ENCODE measurements around the gene DENND6B.

DNA sequence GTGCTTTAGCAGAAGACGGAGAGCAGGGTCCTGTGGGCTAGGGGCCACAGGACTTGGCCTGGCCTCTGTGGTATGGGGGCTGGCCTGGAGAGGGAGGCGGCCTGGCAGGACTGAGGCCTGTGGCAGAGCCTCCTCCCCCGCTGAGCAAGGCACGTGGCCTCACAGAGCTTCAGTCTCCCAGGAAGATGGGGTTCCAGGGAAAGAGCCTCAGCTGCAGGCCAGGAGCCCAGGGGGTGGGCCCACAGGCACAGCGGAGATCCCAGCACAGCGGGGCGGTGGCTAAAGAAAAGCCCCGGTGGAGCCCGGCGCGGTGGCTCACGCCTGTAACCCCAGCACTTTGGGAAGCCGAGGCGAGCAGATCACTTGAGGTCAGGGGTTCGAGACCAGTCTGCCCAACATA, 67.5 kb downstream of the DENND6B start:
- TF ChIP-seq, protein P1, sequence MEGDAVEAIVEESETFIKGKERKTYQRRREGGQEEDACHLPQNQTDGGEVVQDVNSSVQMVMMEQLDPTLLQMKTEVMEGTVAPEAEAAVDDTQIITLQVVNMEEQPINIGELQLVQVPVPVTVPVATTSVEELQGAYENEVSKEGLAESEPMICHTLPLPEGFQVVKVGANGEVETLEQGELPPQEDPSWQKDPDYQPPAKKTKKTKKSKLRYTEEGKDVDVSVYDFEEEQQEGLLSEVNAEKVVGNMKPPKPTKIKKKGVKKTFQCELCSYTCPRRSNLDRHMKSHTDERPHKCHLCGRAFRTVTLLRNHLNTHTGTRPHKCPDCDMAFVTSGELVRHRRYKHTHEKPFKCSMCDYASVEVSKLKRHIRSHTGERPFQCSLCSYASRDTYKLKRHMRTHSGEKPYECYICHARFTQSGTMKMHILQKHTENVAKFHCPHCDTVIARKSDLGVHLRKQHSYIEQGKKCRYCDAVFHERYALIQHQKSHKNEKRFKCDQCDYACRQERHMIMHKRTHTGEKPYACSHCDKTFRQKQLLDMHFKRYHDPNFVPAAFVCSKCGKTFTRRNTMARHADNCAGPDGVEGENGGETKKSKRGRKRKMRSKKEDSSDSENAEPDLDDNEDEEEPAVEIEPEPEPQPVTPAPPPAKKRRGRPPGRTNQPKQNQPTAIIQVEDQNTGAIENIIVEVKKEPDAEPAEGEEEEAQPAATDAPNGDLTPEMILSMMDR (conservative IDR thresholded peaks at IDR 0.05; ENCODE audit: low read depth in 2 of 2): no peak
- no peak for TF ChIP-seq EZH2 (IDR thresholded peaks at IDR 0.05; ENCODE audit: low read depth, unreplicated experiment)
- no peak for TF ChIP-seq POLR2AphosphoS5 (IDR thresholded peaks at IDR 0.05; ENCODE audit: low read depth)
- TF ChIP-seq, protein P2, sequence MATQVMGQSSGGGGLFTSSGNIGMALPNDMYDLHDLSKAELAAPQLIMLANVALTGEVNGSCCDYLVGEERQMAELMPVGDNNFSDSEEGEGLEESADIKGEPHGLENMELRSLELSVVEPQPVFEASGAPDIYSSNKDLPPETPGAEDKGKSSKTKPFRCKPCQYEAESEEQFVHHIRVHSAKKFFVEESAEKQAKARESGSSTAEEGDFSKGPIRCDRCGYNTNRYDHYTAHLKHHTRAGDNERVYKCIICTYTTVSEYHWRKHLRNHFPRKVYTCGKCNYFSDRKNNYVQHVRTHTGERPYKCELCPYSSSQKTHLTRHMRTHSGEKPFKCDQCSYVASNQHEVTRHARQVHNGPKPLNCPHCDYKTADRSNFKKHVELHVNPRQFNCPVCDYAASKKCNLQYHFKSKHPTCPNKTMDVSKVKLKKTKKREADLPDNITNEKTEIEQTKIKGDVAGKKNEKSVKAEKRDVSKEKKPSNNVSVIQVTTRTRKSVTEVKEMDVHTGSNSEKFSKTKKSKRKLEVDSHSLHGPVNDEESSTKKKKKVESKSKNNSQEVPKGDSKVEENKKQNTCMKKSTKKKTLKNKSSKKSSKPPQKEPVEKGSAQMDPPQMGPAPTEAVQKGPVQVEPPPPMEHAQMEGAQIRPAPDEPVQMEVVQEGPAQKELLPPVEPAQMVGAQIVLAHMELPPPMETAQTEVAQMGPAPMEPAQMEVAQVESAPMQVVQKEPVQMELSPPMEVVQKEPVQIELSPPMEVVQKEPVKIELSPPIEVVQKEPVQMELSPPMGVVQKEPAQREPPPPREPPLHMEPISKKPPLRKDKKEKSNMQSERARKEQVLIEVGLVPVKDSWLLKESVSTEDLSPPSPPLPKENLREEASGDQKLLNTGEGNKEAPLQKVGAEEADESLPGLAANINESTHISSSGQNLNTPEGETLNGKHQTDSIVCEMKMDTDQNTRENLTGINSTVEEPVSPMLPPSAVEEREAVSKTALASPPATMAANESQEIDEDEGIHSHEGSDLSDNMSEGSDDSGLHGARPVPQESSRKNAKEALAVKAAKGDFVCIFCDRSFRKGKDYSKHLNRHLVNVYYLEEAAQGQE (IDR thresholded peaks at IDR 0.05; ENCODE audit: unreplicated experiment): no peak
- TF ChIP-seq JUNB (IDR thresholded peaks at IDR 0.05; ENCODE audit: unreplicated experiment): no peak
- no peak for TF ChIP-seq CREB1 (CRISPR knock-in tag; IDR thresholded peaks at IDR 0.05; ENCODE audit: low read depth)
- no peak for TF ChIP-seq EZH2phosphoT487 (IDR thresholded peaks at IDR 0.05; ENCODE audit: unreplicated experiment)
- TF ChIP-seq ZNF331 (CRISPR knock-in tag; IDR thresholded peaks at IDR 0.05; ENCODE audit: low read depth): no peak
- no peak for TF ChIP-seq ZNF114 (CRISPR knock-in tag; IDR thresholded peaks at IDR 0.05)
- no peak for TF ChIP-seq ZNF462 (CRISPR knock-in tag; IDR thresholded peaks at IDR 0.05)

Data from GM23338 (cell line).